Neutrophil (primary cell): ENCODE data around the gene RNU1-1.
A peak's percentile ranks its signal among the peaks of the same experiment; 100 is the strongest.
"Not testable (repeated sequence)": the region's sequence is repeated elsewhere in the genome, so short reads cannot be mapped to it uniquely, and the experiment has no call there.

ENCODE experiments used
- H3K27ac ChIP-seq: fragments of 200-600 bp; sonication (generic); 2 replicates; pipeline ENCODE4 v1.5.1; 2016; ENCODE audit warnings: mild to moderate bottlenecking, moderate library complexity
- H3K27me3 ChIP-seq: fragments of 200-600 bp; sonication (generic); 2 replicates; pipeline ENCODE4 v1.6.0; 2016; ENCODE audit warnings: mild to moderate bottlenecking
- H3K36me3 ChIP-seq: fragments of 200-600 bp; sonication (generic); 2 replicates; pipeline ENCODE4 v1.5.1; 2017
- H3K4me1 ChIP-seq, 2 experiments: fragments of 200-600 bp in 1 of 2; sonication (generic) in 1 of 2; 1 replicate in 1 of 2; 2 replicates in 1 of 2; pipeline versions ENCODE4 v1.5.1 to v1.6.1; 2013 to 2016; ENCODE audit warnings: low read depth in 1 of 2, low read length in 1 of 2, mild to moderate bottlenecking in 1 of 2, moderate library complexity in 1 of 2; ENCODE audit not compliant: control insufficient read depth in 1 of 2, insufficient read depth in 1 of 2
- H3K4me3 ChIP-seq, 2 experiments: fragments of 200-600 bp in 1 of 2; sonication (generic) in 1 of 2; 1 replicate in 1 of 2; 2 replicates in 1 of 2; pipeline ENCODE4 v1.5.1; 2013 to 2016; ENCODE audit warnings: low read depth in 1 of 2, low read length in 1 of 2, mild to moderate bottlenecking in 1 of 2, moderate library complexity in 1 of 2
- H3K9me3 ChIP-seq: fragments of 200-600 bp; sonication (generic); 2 replicates; pipeline ENCODE4 v1.5.1; 2016
- TF ChIP-seq, protein P1 (sequence below): fragments of 200-600 bp; sonication (generic); IDR thresholded peaks from 2 replicates; pipeline ENCODE4 v1.5.1; 2016; ENCODE audit warnings: antibody characterized with exemption

The RNU1-1 gene

DNA sequence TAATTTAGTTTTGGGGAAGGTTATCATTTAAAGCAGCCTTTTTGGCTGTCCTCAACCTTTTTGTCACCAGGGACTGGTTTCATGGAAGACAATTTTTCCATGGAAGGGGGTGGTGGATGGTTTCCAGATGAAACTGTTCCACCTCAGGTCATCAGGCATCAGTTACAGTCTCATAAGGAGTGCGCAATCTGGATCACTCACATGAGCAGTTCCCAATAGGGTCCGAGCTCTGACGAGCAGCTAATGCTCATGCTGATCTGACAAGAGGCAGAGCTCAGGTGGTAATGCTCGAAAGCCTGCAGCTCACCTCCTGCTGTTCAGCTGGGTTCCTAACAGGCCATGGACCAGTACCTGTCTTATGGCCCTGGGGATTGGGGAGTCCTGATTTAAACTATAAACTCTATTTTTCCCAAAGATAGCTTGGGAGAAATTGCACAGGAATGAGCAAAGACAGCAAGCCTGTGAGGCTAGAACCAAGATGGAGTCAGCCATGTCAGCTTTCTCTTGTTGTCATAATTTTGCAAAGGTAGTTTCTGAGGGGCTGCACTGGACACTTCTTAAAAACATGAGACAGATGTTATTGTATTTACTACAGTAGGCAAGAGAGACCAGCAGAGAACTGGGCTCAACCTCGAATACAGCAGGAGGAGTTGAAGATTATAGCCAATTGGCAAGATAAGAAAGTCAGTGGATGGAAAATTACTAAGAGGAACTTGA, 2.8 kb upstream of the RNU1-1 start:
- H3K4me1 ChIP-seq, H3K27ac ChIP-seq, H3K36me3 ChIP-seq, H3K9me3 ChIP-seq, H3K4me3 ChIP-seq: not testable (repeated sequence)
- H3K27me3 ChIP-seq: peaks cover 37% of the 10 kb centered on the region

DNA sequence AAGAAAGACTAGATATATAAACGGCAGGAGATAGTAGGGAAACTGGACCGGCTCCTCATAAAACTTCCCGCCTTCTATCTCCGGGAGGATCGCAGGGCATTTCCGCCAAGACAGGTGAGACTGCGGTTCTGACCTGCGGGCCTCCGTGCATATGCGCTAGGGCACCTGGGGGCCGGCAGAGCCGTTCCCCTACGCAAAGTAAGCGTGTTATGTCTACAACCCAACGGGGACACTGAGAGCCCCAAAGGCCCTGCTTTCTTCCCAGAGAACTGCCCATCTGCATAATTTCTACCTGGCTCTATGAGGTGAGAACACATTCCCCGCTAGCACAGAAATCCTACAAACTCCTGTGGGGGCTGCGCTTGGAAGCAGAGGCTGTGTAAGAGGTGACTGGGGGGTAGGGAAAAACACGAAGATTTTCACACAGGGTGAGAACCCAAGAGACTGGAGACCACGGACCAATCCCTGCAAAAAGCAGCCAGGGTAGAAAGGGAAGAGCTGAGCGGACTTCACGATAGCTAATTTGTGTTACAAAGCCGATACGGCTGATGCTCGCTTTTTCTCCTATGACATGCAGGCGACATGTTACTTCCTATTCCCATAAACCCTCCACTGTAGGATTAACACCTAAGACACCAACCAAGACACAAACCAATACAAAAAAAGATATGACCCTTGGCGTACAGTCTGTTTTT, 526 bp downstream of the RNU1-1 start:
- H3K27me3 ChIP-seq, H3K9me3 ChIP-seq, H3K4me1 ChIP-seq, H3K36me3 ChIP-seq: not testable (repeated sequence)
- Histone ChIP-seq H3K27ac (peak overlapping the region; percentile 35), H3K4me3 (peak overlapping the region in 1 of 2 experiments; percentile 47)

DNA sequence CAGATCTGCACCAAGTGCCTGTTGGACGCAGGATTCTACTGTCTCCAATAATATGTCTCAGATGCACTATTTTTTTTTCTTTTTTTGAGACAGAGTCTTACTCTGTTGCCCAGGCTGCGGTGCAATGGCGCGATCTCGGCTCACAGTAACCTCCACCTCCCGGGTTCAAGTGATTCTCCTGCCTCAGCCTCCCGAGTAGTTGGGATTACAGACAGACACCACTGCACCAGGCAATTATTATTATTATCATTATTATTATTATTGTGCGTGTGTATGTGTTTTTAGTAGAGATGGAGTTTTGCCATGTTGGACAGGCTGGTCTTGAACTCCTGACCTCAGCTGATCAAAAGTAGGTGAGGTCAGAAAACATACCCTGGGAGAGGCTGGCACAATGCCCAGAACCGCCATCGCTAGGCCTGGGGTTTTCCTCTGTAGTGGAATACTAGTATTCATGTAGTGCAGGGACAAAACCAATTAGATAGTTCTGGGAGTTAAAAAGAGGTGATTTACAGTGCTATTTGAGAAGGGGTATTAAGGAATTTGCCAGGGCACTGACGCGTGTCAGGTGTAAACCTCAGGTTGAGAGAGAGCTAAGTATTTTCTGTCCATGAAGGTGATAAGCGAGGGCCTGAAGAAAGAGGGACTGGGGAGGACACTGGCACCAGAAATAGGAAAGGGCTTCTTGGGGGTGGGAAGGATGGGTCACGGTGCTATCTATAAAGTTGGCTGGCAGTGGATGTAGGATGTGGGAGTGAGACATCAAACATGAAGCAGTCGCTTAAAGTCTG, 1.3 kb downstream of the RNU1-1 start:
- H3K4me3 ChIP-seq, H3K9me3 ChIP-seq, H3K36me3 ChIP-seq, H3K27ac ChIP-seq, H3K4me1 ChIP-seq, H3K27me3 ChIP-seq: not testable (repeated sequence)

DNA sequence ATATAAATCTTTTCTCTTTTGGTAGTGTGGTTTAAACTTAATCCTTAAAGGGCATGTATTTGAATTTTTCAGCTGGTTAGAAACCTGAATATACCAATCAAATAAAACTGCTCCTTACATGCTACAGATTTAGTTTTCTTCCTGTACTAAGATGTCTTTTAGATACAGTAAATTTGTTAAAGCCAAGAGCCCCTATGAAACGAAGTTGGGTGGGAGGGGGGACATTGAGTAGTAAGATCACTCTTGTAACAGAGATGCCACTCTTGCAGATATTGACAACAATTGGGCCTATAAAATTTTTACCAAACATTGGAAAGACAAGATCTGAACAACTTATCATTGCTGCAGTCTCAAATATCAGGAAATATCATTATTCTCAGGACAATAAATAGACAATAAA, 2.2 kb downstream of the RNU1-1 start:
- H3K27me3 ChIP-seq: not testable (repeated sequence)

DNA sequence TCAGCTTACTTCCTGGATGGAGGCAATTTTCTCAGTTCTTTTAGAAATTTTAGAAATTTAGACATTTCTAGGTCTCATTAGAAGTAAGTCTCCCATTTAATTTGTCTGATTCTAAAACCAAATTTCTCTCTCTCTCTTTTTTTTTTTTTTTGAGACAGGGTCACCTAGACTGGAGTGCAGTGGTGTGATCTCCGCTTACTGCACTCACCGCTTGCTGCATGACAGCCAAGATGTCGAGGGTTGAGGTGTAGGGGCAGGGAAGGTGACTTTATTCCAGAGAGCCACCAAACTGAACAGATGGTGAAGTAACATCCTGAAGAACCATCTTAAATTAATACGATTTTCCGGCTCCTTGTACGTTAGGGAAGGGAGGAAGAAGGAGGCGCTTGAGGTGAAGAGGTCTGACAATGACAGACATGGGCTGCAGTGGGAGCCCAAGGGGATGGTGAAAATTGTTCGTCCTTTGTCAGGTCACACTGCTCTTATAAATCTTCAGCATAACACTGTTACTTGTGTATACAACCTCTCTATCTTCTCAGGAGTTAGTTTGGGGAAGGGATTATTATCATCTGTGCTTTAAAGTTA, 5.1 kb downstream of the RNU1-1 start:
- not testable (repeated sequence) for H3K4me1 ChIP-seq, H3K9me3 ChIP-seq, H3K27me3 ChIP-seq, H3K36me3 ChIP-seq, H3K27ac ChIP-seq, H3K4me3 ChIP-seq

More for the DNA sequence above, 2.2 kb downstream of the RNU1-1 start:
- not testable (repeated sequence) for H3K27ac ChIP-seq, H3K4me1 ChIP-seq, H3K4me3 ChIP-seq, H3K36me3 ChIP-seq, H3K9me3 ChIP-seq

GRCh38 chr1:16506364-16507136, 7.5 kb downstream of the RNU1-1 start:
- not testable (repeated sequence) for H3K4me3 ChIP-seq, H3K27ac ChIP-seq, H3K4me1 ChIP-seq, H3K36me3 ChIP-seq, H3K9me3 ChIP-seq, H3K27me3 ChIP-seq

- not testable (repeated sequence) for H3K27me3 ChIP-seq, H3K9me3 ChIP-seq, H3K36me3 ChIP-seq, H3K27ac ChIP-seq, H3K4me1 ChIP-seq, H3K4me3 ChIP-seq
Measured at GRCh38 chr1:16505870-16506269, 8.2 kb downstream of the RNU1-1 start.

- Histone ChIP-seq H3K4me3 (no peak overlapping the region), H3K4me1 (peaks cover 11 to 23% of the 10 kb centered on the region in 2 experiments), H3K27me3 (peaks cover 27% of the 10 kb centered on the region), H3K9me3 (no peaks in the 10 kb centered on the region), H3K27ac (no peak overlapping the region), H3K36me3 (no peaks in the 10 kb centered on the region)
- TF ChIP-seq, protein P1, sequence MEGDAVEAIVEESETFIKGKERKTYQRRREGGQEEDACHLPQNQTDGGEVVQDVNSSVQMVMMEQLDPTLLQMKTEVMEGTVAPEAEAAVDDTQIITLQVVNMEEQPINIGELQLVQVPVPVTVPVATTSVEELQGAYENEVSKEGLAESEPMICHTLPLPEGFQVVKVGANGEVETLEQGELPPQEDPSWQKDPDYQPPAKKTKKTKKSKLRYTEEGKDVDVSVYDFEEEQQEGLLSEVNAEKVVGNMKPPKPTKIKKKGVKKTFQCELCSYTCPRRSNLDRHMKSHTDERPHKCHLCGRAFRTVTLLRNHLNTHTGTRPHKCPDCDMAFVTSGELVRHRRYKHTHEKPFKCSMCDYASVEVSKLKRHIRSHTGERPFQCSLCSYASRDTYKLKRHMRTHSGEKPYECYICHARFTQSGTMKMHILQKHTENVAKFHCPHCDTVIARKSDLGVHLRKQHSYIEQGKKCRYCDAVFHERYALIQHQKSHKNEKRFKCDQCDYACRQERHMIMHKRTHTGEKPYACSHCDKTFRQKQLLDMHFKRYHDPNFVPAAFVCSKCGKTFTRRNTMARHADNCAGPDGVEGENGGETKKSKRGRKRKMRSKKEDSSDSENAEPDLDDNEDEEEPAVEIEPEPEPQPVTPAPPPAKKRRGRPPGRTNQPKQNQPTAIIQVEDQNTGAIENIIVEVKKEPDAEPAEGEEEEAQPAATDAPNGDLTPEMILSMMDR: no peak
Measured at GRCh38 chr1:16503494-16503893, 10.6 kb downstream of the RNU1-1 start.

GRCh38 chr1:16501446-16501845, 12.6 kb downstream of the RNU1-1 start:
- H3K27me3 ChIP-seq: peaks cover 41% of the 10 kb centered on the region
- not testable (repeated sequence) for H3K36me3 ChIP-seq, H3K9me3 ChIP-seq, H3K27ac ChIP-seq, H3K4me3 ChIP-seq
- H3K4me1 ChIP-seq: peaks cover 12 to 25% of the 10 kb centered on the region in 2 experiments

GRCh38 chr1:16500975-16501374, 13.1 kb downstream of the RNU1-1 start:
- not testable (repeated sequence) for H3K4me3 ChIP-seq, H3K9me3 ChIP-seq, H3K36me3 ChIP-seq, H3K27ac ChIP-seq
- H3K27me3 ChIP-seq: peaks cover 41% of the 10 kb centered on the region
- H3K4me1 ChIP-seq: peaks cover 12 to 25% of the 10 kb centered on the region in 2 experiments

- not testable (repeated sequence) for H3K9me3 ChIP-seq, H3K4me3 ChIP-seq, H3K36me3 ChIP-seq
- peaks cover 12 to 25% of the 10 kb centered on the region in 2 experiments for H3K4me1 ChIP-seq
- H3K27me3 ChIP-seq: peaks cover 41% of the 10 kb centered on the region
- H3K27ac ChIP-seq: peak overlapping the region; percentile 44
Measured at GRCh38 chr1:16500466-16500865, 13.6 kb downstream of the RNU1-1 start.
